PC-9 (cell line): ENCODE data around the gene NRDC. TPM values are rescaled to one million over a fixed set of nuclear protein-coding genes. Genes with fewer than 3 reads are reported as not detected.
A peak's percentile ranks its signal among the peaks of the same experiment; 100 is the strongest.

Source experiments
- BruUV-seq: library from RNA; stranded (reverse); fragments of 400-500 nt; replicated peaks from 2 replicates; lab custom pipeline; 2021; lab: Mats Ljungman, UMichigan
- CTCF ChIA-PET: fragments of 300-600 bp; sonication (Branson Sonifier 250); formaldehyde crosslinking; loops from one replicate; lab custom pipeline; 2022; ENCODE audit warnings: antibody characterized with exemption; lab: Charles Lee
- POLR2A ChIA-PET: fragments of 300-600 bp; sonication (Branson Sonifier 250); formaldehyde crosslinking; loops from one replicate; lab custom pipeline; 2022; ENCODE audit warnings: antibody characterized with exemption; ENCODE audit not compliant: unreplicated experiment; lab: Charles Lee
- DNase-seq, 2 experiments: peaks; one replicate each; pipeline versions ENCODE4 v3.0.0 to v3.0.0-alpha.2; 2015 to 2022; ENCODE audit warnings: mixed read lengths in 1 of 2
- H2AFZ ChIP-seq: fragments of 200-600 bp; sonication (generic); 2 replicates; pipeline ENCODE4 v1.8.1; 2017; ENCODE audit warnings: antibody characterized with exemption
- H3F3A ChIP-seq: fragments of 200-600 bp; sonication (generic); 2 replicates; pipeline ENCODE4 v1.8.1; 2017; ENCODE audit warnings: antibody characterized with exemption, mild to moderate bottlenecking, low read depth; ENCODE audit not compliant: insufficient read depth
- H3K27ac ChIP-seq: fragments of 200-600 bp; sonication (generic); 2 replicates; pipeline ENCODE4 v1.6.1; 2016; ENCODE audit warnings: mixed run types
- H3K27me3 ChIP-seq: fragments of 200-600 bp; sonication (generic); 2 replicates; pipeline ENCODE4 v1.6.1; 2016; ENCODE audit warnings: low read depth, mixed run types; ENCODE audit not compliant: insufficient read depth
- H3K36me3 ChIP-seq: fragments of 200-600 bp; sonication (generic); 2 replicates; pipeline ENCODE4 v1.6.1; 2016; ENCODE audit warnings: low read depth, mixed run types
- H3K4me1 ChIP-seq: fragments of 200-600 bp; sonication (generic); replicated peaks from 2 replicates; pipeline ENCODE4 v1.6.1; 2016; ENCODE audit warnings: mixed run types; ENCODE audit not compliant: insufficient read depth
- H3K4me2 ChIP-seq: fragments of 200-600 bp; sonication (generic); 2 replicates; pipeline ENCODE4 v1.6.1; 2017; ENCODE audit warnings: mixed run types
- H3K4me3 ChIP-seq: fragments of 200-600 bp; sonication (generic); 2 replicates; pipeline ENCODE4 v1.6.1; 2016; ENCODE audit warnings: mixed run types
- H3K79me2 ChIP-seq: fragments of 200-600 bp; sonication (generic); 2 replicates; pipeline ENCODE4 v1.6.1; 2017; ENCODE audit warnings: low read depth, mixed run types
- H3K9me2 ChIP-seq: fragments of 200-600 bp; sonication (generic); 2 replicates; pipeline ENCODE4 v1.8.1; 2017; ENCODE audit warnings: mild to moderate bottlenecking; ENCODE audit not compliant: insufficient read depth
- H3K9me3 ChIP-seq: fragments of 200-600 bp; sonication (generic); 2 replicates; pipeline ENCODE4 v1.8.1; 2016; ENCODE audit warnings: low read depth; ENCODE audit not compliant: insufficient read depth
- H4K20me1 ChIP-seq: fragments of 200-600 bp; sonication (generic); 2 replicates; pipeline ENCODE4 v1.8.1; 2017; ENCODE audit not compliant: insufficient read depth
- EZH2 ChIP-seq: fragments of 200-600 bp; sonication (generic); IDR thresholded peaks from 2 replicates; pipeline ENCODE4 v1.8.0; 2017; ENCODE audit warnings: antibody characterized with exemption, low read depth
- intact Hi-C: fragments of 100-400 bp; cut with micrococcal nuclease; formaldehyde crosslinking; loops from one replicate; pipeline ENCODE4 v1.10.0; 2022; ENCODE audit not compliant: unreplicated experiment
- total RNA-seq: library from RNA; stranded (reverse); gene quantifications from 2 replicates; pipeline ENCODE4 v1.2.3, GENCODE V29; 2021
- TF ChIP-seq, protein P1 (sequence below): fragments of 200-600 bp; sonication (generic); conservative IDR thresholded peaks from 2 replicates; pipeline ENCODE4 v1.6.1; 2017; ENCODE audit warnings: mixed run types, antibody characterized with exemption, mild to moderate bottlenecking, moderate library complexity

NRDC gene
- total RNA-seq, 1 experiment from 2014 or later, result 219 TPM

DNA sequence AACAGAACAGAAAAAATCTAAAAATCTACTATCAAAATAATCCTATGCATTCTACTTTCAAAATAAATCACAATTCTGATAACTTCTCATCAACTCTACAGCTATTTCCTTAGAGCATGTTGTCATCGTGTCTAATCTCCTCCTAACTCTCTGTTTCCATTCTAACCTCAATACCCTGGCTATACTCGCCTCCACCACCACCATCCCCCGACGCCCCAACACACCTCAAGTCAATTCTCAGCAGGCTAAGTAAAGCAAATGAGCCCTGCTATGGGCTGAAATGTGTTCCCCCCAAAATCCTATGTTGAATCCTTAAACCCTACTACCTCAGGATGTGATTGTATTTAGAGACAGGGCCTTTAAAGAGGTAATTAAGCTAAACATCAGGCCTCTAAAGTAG lies 34.6 kb downstream of the NRDC start:
- Histone ChIP-seq H3K27me3 (no peaks in the 10 kb centered on the region), H3K9me3 (no peaks in the 10 kb centered on the region), H3K27ac (no peak overlapping the region), H3K9me2 (no peaks in the 10 kb centered on the region), H3K4me1 (peaks cover 12% of the 10 kb centered on the region; the same call in 1 of the 2 replicates), H2AFZ (no peak overlapping the region), H3K4me3 (no peak overlapping the region), H3K4me2 (no peak overlapping the region), H3K79me2 (peaks cover 49% of the 10 kb centered on the region), H3K36me3 (peaks cover 12% of the 10 kb centered on the region; the same call in 1 of the 2 replicates), H4K20me1 (peaks cover 13% of the 10 kb centered on the region; the same call in 1 of the 2 replicates), H3F3A (peaks cover 15% of the 10 kb centered on the region; the same call in 1 of the 2 replicates)
- DNase-seq, result no peak
- ChIA-PET POLR2A (interaction anchor here (0.6 kb wide), 1 partner anchor 904 kb away, joined by 8 read pairs; no protein-coding TSS in a partner anchor), CTCF (no interaction called here)
- no peak for TF ChIP-seq EZH2
- TF ChIP-seq, protein P1, sequence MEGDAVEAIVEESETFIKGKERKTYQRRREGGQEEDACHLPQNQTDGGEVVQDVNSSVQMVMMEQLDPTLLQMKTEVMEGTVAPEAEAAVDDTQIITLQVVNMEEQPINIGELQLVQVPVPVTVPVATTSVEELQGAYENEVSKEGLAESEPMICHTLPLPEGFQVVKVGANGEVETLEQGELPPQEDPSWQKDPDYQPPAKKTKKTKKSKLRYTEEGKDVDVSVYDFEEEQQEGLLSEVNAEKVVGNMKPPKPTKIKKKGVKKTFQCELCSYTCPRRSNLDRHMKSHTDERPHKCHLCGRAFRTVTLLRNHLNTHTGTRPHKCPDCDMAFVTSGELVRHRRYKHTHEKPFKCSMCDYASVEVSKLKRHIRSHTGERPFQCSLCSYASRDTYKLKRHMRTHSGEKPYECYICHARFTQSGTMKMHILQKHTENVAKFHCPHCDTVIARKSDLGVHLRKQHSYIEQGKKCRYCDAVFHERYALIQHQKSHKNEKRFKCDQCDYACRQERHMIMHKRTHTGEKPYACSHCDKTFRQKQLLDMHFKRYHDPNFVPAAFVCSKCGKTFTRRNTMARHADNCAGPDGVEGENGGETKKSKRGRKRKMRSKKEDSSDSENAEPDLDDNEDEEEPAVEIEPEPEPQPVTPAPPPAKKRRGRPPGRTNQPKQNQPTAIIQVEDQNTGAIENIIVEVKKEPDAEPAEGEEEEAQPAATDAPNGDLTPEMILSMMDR, result no peak
- intact Hi-C loops, result no loop called here
- BruUV-seq, result no TSS peak

DNA sequence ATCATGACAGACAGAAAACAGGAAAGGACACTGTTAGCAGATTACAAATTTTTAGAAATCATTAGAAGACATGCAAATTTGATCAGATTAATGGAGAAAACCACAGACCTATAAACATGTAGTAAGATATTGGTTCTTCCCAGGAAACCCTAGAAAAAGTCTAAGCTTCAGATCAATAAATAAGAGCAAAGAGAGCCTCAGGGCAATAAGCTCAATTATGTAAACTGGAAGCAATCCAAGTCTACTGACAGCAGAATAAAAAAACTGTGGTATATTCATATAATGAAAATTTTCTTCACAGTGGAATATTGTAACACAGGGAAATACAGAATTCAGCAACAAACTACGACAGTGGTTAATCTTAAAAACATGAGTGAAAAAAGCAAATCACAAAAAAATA lies 36.3 kb downstream of the NRDC start:
- Histone ChIP-seq H2AFZ (no peak overlapping the region), H3K4me1 (peaks cover 12% of the 10 kb centered on the region; the same call in 1 of the 2 replicates), H3K4me2 (no peak overlapping the region), H3K27ac (no peak overlapping the region), H3K4me3 (no peak overlapping the region), H3K79me2 (peaks cover 49% of the 10 kb centered on the region), H3K36me3 (peaks cover 22% of the 10 kb centered on the region), H4K20me1 (peaks cover 15% of the 10 kb centered on the region; the same call in 1 of the 2 replicates), H3K9me3 (no peaks in the 10 kb centered on the region), H3F3A (peaks cover 19% of the 10 kb centered on the region), H3K27me3 (no peaks in the 10 kb centered on the region), H3K9me2 (no peaks in the 10 kb centered on the region)
- TF ChIP-seq EZH2, result no peak
- TF ChIP-seq, protein P1, result no peak
- ChIA-PET CTCF (no interaction called here), POLR2A (no interaction called here)
- intact Hi-C loops, result no loop called here
- DNase-seq, result no peak
- BruUV-seq, result no TSS peak

DNA sequence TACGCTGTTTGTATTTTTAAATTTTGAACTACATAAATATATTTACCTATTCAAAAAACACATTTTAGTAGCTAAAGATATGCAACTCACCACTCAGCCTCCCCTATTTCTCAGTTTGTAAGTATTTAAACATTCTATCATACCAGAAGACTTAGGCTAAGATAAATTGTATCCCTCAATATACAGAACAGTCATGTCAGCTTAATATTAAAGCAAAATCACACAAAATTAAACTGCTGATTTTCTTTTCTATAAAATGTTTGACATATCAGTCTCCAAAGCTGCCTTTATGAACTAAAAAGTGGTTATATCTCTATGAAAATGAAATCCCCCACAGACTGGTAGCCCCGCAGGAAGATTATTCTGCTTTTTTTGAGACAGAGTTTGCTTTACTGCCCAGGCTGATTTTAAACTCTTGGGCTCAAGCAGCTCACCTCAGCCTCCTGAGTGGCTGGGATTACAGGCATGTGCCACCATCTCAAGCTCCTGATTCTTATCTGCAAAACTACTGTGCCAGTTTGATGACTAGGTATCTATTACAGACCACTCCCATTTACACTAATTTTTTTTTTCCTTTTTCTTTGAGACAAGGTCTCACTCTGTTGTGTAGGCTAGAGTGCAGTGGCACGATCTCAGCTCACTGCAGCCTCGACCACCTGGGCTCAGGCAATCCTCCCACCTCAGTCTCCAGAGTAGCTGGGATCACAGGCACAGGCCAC lies 37.6 kb downstream of the NRDC start:
- Histone ChIP-seq H2AFZ (no peak overlapping the region), H3K4me1 (peaks cover 12% of the 10 kb centered on the region; the same call in 1 of the 2 replicates), H3K79me2 (peaks cover 50% of the 10 kb centered on the region), H3K9me3 (no peaks in the 10 kb centered on the region), H3K4me3 (no peak overlapping the region), H3K4me2 (no peak overlapping the region), H3K9me2 (no peaks in the 10 kb centered on the region), H3K36me3 (peaks cover 31% of the 10 kb centered on the region), H4K20me1 (peaks cover 15% of the 10 kb centered on the region; the same call in 1 of the 2 replicates), H3F3A (peaks cover 19% of the 10 kb centered on the region), H3K27ac (no peak overlapping the region), H3K27me3 (no peaks in the 10 kb centered on the region)
- POLR2A ChIA-PET, result interaction anchor here (1.0 kb wide), 1 partner anchor 36 kb away, joined by 10 read pairs; no protein-coding TSS in a partner anchor
- peak in 1 of 2 experiments; percentile 3 for DNase-seq
- intact Hi-C loops, result no loop called here
- CTCF ChIA-PET, result interaction anchor here (0.6 kb wide), 2 partner anchors 168 to 579 kb away, joined by 3 read pairs; no protein-coding TSS in a partner anchor
- BruUV-seq, result no TSS peak
- no peak for TF ChIP-seq EZH2
- TF ChIP-seq, protein P1, result no peak
